Kidney (tissue), 14 donors: ENCODE measurements around the gene PLA2G4B. TPM values are rescaled to one million over a fixed set of nuclear protein-coding genes. Genes with fewer than 3 reads are reported as not detected.

Experiments used
- DNase-seq, 5 donors: peaks; one replicate each; pipeline ENCODE4 v3.0.0-alpha.2; 2013 to 2020
- FAIRE-seq: peaks from 2 replicates; lab custom pipeline; 2012; peaks lifted over from hg19 to GRCh38; lab: Jason Lieb, UNC
- H3K27ac ChIP-seq, 2 donors: one replicate each; pipeline ENCODE4 v1.7.0; 2013; ENCODE audit warnings: low read depth in 2 of 2, low read length in 2 of 2, inconsistent platforms in 1 of 2
- H3K27me3 ChIP-seq: one replicate; pipeline ENCODE4 v1.7.1; 2013; ENCODE audit warnings: low read length, inconsistent platforms; ENCODE audit not compliant: control insufficient read depth, insufficient read depth
- H3K36me3 ChIP-seq, 3 donors: one replicate each; pipeline versions ENCODE4 v1.7.0 to v1.7.1; 2013; ENCODE audit warnings: low read length in 3 of 3, control low read depth in 1 of 3, inconsistent platforms in 1 of 3; ENCODE audit not compliant: insufficient read depth in 3 of 3, control insufficient read depth in 2 of 3
- H3K4me1 ChIP-seq, 3 donors: one replicate each; pipeline versions ENCODE4 v1.7.0 to v1.7.1; 2013; ENCODE audit warnings: low read length in 3 of 3, inconsistent platforms in 1 of 3, low read depth in 1 of 3; ENCODE audit not compliant: control insufficient read depth in 2 of 3, insufficient read depth in 2 of 3
- H3K4me3 ChIP-seq, 3 donors: one replicate each; pipeline versions ENCODE4 v1.7.0 to v1.8.1; 2013; ENCODE audit warnings: low read length in 3 of 3, control low read depth in 1 of 3, inconsistent platforms in 1 of 3
- H3K9ac ChIP-seq, 3 donors: one replicate each; pipeline versions ENCODE4 v1.7.0 to v1.7.1; 2013; ENCODE audit warnings: low read length in 3 of 3, control low read depth in 1 of 3, inconsistent platforms in 1 of 3
- H3K9me3 ChIP-seq, 3 donors: one replicate each; pipeline versions ENCODE4 v1.7.0 to v1.7.1; 2013; ENCODE audit warnings: low read length in 3 of 3, control low read depth in 1 of 3, inconsistent platforms in 1 of 3; ENCODE audit not compliant: control insufficient read depth in 2 of 3, insufficient read depth in 1 of 3
- intact Hi-C: fragments of 100-400 bp; cut with DNase I; formaldehyde crosslinking; loops from one replicate; pipeline ENCODE4 v1.11.1; 2022
- polyA plus RNA-seq: library from polyadenylated mRNA; stranded (reverse); fragments of 350-450 nt; fragmentation: Illumina TruSeq; extraction: RNeasy Lipid Tissue Mini Kit (QIAGEN cat#74804); gene quantifications from one replicate; pipeline ENCODE4 v1.2.3, GENCODE V29; 2014; ENCODE audit warnings: low read depth, low replicate concordance; ENCODE audit not compliant: insufficient read depth
- total RNA-seq: library from RNA; stranded (reverse); fragmentation: NEBNext Ultra II Directional; extraction: Animal tissue kit (Norgen Biotek cat#: 25700); gene quantifications from one replicate; pipeline ENCODE4 v1.2.1, GENCODE V29; 2021
- TF ChIP-seq, protein P1 (sequence below): IDR thresholded peaks from 3 replicates; pipeline ENCODE4 v1.5.1; 2012; ENCODE audit warnings: mild to moderate bottlenecking, moderate library complexity, borderline replicate concordance; ENCODE audit not compliant: insufficient read depth; ENCODE audit errors: extremely low read depth
- donor health status: control.
- donor health status: control.
- donor health status: control.
- donor health status: control.
- donor health status: control.
- donor health status: DM: yes; HTN: yes; CAD: no.
- donor health status: Normal renal cell carcinoma (clear cell type).

The PLA2G4B gene
- total and polyA plus RNA-seq, 2 donors from 2014 or later, result 4.8 to 8.3 TPM

DNA sequence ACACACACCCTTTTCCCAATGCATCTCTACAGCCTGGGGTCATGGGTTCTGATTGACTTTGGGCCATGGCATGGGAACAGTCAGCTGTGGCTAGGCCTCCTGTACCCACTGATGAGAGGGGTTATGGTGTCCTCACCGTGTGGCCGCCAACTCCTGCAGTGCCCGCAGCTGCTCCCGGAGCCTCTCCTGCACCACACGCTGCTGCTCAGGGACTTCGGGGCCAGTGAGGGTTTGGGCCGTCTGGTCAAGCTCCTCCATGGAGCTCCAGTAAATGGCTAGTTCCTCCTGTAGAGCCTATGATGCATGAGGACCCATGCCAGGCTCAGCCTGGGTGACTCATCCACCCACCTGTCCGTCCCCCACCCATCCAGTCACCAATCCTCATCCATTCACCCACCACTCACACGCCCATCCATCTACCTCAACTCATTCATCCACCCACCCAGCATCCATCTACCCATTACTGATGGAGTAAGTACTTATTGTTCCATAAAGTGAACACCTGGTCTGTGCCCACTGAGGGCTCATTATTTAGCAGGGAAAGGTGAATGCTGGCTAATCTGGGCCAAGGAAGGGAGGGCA lies 33.6 kb downstream of the PLA2G4B start:
- Histone ChIP-seq H3K9ac (no peak overlapping the region), H3K27me3 (no peaks in the 10 kb centered on the region), H3K4me1 (no peaks in the 10 kb centered on the region), H3K4me3 (no peak overlapping the region), H3K9me3 (no peaks in the 10 kb centered on the region), H3K36me3 (no peaks in the 10 kb centered on the region), H3K27ac (no peak overlapping the region)
- intact Hi-C loops, result no loop called here
- TF ChIP-seq, protein P1, sequence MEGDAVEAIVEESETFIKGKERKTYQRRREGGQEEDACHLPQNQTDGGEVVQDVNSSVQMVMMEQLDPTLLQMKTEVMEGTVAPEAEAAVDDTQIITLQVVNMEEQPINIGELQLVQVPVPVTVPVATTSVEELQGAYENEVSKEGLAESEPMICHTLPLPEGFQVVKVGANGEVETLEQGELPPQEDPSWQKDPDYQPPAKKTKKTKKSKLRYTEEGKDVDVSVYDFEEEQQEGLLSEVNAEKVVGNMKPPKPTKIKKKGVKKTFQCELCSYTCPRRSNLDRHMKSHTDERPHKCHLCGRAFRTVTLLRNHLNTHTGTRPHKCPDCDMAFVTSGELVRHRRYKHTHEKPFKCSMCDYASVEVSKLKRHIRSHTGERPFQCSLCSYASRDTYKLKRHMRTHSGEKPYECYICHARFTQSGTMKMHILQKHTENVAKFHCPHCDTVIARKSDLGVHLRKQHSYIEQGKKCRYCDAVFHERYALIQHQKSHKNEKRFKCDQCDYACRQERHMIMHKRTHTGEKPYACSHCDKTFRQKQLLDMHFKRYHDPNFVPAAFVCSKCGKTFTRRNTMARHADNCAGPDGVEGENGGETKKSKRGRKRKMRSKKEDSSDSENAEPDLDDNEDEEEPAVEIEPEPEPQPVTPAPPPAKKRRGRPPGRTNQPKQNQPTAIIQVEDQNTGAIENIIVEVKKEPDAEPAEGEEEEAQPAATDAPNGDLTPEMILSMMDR, result no peak
- DNase-seq, result no peak
- no peak for FAIRE-seq

DNA sequence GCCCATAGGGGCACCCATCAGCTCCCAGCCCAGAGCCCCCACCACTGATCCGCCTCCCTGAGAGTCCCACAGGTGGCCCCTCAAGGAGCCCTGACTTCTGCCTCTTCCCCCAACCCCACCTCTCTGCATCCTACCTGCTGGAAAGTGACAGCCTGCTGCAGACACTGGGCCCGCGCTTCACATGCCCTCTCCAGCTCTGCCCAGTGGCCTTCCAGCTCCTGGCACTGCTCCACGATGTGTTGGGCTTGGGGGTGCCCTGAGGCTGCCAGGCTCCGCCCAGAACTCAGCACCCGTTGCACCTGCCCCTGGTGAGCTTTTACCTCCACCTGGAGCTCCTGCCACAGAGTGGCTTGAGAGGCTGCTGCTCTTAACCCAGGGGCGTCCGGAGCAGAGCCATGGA lies 35.1 kb downstream of the PLA2G4B start:
- intact Hi-C loops, result no loop called here
- Histone ChIP-seq H3K9ac (no peak overlapping the region), H3K4me3 (no peak overlapping the region), H3K27me3 (no peaks in the 10 kb centered on the region), H3K4me1 (no peaks in the 10 kb centered on the region), H3K36me3 (no peaks in the 10 kb centered on the region), H3K9me3 (no peaks in the 10 kb centered on the region), H3K27ac (no peak overlapping the region)
- FAIRE-seq (no peak), DNase-seq (no peak)
- TF ChIP-seq, protein P1, result no peak

DNA sequence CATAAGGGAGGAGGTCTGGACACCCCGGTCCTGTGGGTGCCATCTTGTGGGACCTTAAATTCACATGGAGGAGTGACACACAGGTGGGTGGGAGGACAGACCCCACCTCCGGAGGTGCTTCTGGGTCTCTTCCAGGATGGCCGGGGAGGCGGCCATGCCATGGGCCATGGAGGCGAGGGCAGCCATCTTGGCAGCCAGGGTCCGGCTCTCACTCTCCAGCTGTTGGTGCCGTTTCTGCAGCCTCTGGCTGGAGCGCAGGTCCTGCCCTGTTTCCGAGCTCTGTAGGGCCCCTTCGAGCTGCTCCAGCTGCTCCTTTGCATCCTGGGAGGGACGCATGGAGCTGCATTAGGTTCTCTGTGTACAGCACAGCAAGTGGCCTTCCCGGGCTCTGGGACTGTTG lies 36.1 kb downstream of the PLA2G4B start:
- TF ChIP-seq, protein P1, result no peak
- no peak for FAIRE-seq
- Histone ChIP-seq H3K36me3 (no peaks in the 10 kb centered on the region), H3K27me3 (no peaks in the 10 kb centered on the region), H3K9ac (no peak overlapping the region), H3K4me1 (no peaks in the 10 kb centered on the region), H3K9me3 (no peaks in the 10 kb centered on the region), H3K4me3 (no peak overlapping the region), H3K27ac (no peak overlapping the region)
- no peak for DNase-seq
- intact Hi-C loops, result no loop called here

DNA sequence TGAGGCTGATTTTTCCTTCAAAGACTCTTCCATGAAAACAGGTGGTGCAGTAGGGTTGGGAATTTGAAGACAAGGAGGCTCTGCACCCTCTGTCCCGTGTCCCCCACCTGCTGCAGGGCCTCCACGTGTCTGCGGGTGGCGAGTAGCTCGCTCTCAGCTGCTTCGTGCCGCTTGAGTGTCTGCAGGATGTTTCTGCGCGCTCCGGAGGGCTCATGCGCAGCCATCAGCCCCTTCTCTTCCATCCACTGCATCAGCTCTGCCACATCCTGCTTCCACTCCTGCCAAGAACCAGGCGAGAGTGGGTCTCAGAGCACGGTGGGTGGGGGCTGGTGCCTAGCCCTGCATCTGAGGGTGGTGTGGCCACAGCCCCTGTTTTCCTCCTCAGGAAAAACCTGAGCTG lies 37.4 kb downstream of the PLA2G4B start:
- TF ChIP-seq, protein P1, result no peak
- FAIRE-seq, result no peak
- intact Hi-C loops, result no loop called here
- Histone ChIP-seq H3K4me1 (no peaks in the 10 kb centered on the region), H3K9me3 (no peaks in the 10 kb centered on the region), H3K9ac (no peak overlapping the region), H3K4me3 (no peak overlapping the region), H3K36me3 (no peaks in the 10 kb centered on the region), H3K27me3 (no peaks in the 10 kb centered on the region), H3K27ac (no peak overlapping the region)
- no peak for DNase-seq
